Midbrain (tissue), 1 donor: Measurements from ENCODE around the gene PPP1R13B.
"Not testable (repeated sequence)": the region's sequence is repeated elsewhere in the genome, so short reads cannot be mapped to it uniquely, and the experiment has no call there.

Experiments
- DNase-seq: peaks from one replicate; lab custom pipeline; 2025; lab: John Stamatoyannopoulos, UW

Gene PPP1R13B

DNA sequence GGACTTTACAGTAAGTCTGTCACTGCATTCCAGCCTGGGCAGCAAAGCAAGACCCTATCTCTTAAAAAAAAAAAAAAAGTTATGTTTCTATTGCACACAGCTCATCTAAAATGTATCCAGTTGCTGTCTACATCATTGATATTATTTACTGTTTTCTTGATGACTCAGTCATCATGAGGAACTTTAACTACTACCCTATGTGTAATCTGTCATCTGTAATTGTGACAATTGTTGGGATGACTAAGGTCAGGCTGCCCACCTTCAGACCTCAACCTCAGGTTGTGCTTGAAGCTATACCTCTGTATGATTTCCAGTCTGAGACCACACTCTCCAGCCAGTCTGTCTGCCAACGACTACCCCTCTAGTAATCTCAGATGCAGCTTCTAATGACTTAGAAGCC, 15.3 kb downstream of the PPP1R13B start:
- DNase-seq, result no peak

DNA sequence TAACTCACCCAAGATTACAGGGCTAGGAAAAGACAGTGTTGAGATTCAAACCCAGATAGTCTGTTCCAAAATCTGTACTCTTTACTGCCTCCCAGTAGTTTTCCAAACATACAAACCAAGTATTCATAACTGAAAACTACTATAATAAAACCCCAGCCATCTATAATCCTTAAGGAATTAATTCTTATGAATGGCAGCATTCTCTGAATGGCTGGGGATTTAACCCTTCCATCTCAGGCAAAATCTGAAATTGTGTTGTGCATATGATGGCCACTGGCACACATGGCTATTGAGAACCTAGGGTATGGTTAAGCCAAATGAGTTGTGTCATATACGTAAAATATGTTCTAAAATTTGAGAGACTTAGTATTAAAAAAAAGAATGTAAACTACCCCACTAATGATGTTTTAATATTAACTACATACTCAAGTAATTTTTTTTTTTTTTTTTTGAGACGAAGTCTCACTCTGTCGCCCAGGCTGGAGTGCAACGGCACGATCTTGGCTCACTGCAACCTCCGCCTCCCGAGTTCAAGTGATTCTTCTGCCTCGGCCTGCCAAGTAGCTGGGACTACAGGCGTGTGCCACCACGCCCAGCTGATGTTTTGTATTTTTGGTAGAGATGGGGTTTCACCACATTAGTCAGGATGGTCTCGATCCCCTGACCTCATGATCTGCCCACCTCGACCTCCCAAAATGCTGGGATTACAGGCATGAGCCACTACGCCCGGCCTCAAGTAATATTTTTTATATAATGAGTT, 16.7 kb downstream of the PPP1R13B start:
- no peak for DNase-seq

DNA sequence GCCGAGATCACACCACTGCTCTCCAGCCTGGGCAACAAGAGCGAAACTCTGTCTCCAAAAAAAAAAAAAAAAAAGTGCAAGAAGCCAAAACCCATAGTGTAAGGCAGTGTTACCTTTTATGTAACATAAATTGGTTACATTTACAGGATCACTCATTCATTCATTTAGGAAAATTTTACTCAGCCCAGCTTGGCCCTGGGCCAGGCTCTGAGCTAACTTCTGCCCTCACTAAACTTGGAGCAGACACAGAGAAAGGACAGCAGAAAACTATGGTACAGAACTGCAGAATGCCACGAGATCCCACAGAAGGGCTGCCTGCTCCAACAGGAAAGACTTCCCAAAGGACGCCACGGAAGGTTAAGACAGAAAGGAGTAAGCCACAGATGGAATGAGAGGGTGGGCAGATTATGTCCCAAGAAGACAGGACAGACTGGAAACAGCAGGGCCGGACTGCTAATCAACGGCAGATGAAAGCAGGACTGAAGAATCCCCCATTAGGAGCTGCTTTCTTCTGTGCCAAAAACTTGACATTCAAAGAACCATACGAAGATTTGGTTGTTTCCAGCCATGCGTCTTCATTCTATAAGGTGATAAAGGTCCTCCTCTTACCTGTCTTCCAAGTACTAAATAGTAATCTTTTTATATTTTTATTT, 18.9 kb downstream of the PPP1R13B start:
- DNase-seq, result no peak

DNA sequence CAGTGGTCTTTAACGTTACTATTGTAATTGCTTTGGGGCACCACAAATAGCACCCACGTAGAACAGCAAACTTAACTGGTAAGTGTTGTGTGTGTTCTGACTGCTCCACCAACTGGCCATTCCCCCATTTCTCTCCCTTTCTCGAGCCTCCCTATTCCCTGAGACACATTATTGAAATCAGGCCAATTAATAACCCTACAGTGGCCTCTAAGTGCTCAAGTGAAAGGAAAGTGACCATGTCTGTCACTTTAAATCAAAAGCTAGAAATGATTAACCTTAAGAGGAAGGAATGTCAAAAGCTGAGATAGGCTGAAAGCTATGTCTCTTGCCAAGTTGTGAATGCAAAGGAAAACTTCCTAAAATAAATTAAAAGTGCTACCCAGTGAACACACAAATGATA, 22.3 kb downstream of the PPP1R13B start:
- DNase-seq, result no peak

DNA sequence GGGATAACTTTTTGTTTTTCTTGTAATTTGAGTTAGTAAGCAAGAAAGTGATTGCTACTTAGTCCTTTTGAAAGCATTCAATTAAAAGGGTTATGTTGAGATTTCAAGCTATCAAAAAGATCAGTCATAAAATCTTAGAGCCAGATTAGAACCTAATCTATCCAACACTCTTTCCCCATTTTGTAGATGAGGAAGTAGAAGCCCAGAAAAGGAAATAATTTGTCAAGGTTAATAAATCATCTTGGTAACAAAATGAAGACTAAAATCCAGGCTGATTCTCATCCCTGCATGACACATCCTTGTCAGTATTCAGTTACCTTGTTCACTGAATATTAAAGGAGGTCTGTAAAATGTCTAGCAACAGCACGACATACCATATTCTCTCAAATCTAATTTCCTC, 26.5 kb downstream of the PPP1R13B start:
- no peak for DNase-seq

DNA sequence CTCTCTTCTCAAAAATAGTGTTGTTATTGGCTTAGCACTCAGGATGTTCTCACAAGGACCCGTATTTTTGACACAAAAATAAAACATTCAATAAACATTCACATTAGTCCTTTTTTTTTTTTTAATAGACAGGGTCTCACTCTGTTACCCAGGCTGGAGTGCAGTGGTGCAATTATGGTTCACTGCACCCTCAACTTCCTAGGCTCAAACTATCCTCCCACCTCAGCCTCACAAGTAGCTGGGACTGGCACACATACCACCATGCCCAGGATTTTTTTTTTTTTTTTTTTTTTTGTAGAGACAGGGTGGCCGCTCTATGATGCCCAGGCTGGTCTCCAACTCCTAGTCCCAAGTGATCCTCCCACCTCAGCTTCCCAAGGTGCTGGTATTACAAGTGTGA, 27.0 kb downstream of the PPP1R13B start:
- DNase-seq, result no peak

DNA sequence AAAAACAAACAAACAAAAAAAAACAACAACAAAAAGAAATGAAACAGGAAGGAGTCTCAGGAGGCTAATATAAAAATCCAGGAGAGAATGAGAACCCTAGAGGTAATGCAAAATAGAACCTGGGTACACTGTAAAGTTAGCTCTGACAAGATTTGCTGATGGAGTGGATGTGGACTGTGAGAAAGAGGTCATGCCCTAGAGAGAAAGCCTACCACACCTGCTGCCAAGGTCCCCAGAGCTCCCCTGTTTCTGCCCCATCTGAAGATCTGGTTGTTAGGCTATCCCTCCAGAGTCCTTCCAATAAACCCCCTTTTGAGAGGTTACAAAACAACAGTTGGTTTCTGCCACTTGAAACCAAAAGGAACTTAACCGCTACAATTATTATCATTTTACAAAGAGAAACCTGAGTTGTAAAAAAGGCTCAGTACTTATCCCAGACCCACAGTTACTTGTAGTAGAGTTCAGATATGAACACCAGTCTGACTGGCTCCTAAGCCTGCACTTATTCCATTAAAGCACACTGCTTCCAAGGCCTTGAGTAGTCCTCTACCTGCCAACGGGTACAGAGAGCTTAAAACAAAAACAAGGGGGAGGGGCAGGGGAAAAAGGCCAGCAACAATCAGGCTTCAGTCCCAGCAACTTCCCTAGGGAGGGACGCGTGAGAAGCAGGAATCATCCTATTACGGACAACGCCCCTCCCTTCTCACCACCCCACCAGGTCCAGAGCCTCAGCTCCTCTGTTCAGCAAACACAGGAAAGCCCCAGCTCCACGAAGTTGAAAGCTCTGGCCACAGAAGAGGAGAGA, 27.7 kb downstream of the PPP1R13B start:
- no peak for DNase-seq

DNA sequence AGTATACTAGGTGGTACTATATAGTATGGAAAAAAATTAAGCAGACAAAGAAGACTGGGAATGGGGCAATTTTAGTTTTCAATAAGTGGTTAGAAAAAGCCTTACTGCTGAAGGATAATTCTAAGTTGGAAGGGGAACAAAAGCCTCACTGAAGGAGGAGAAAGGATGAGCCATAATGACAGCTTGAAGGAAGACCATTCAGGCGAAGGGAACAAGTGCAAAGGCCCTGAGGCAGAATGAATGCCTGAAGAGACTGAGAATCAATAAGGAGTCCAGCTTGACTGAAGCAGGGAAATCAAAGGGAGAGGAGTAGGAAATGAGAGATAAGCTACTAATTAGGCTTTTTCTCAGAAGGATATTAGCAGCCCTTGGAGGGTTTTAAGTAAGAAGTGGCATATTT, 28.5 kb downstream of the PPP1R13B start:
- no peak for DNase-seq

DNA sequence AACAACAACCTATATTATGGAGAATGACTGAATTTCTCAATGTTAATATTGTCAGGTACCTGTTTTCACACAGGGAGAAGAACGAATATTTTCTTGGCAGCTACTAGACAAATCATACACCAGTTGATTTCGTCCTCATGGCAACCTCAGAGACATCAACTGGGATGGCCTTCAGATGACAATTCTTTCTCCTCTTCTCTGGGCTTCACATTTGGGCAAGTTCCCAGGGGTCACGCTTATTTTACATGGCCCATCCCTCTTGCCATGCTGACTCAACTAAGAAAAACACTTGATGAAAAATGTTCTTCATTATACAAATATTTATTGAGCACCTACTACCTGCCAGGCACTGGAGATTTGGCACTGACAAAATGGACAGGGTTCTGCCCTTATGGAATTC, 29.0 kb downstream of the PPP1R13B start:
- no peak for DNase-seq

DNA sequence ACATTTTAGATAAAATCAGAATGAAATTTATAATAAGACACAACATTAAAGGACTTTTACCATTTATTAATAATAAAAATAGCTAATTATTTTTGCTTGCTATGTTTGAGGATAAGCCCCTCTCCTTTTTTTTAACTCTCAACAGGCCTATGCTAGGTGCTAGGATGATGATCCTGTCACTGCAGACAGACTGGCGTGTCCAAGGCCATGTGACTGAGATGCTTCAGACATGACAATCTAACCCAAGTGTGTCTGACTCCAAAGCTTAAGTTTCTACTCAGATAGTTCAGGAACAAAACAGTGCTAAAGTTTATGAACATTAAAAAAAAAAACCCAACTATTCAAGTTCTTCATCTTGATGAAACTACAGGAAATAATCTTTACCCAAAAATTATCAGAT, 29.8 kb downstream of the PPP1R13B start:
- DNase-seq, result no peak

DNA sequence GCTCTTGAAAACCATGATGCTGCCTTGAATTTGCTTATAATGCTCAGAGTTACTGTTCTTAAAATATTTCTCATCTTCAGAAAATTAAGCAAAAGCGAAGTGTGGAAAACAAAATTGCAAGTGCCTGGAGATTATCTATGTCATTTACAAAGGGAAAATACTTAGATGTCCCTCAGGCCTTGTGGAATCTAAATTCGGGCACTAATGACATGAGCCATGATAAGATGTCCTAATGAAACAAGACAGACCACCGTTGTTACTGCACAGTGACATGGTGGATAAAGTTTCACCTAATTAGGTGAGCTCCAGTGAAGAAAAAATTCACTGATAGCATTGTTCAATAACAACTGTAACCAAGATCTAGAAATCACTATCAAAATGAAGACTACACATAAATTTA, 30.4 kb downstream of the PPP1R13B start:
- no peak for DNase-seq

DNA sequence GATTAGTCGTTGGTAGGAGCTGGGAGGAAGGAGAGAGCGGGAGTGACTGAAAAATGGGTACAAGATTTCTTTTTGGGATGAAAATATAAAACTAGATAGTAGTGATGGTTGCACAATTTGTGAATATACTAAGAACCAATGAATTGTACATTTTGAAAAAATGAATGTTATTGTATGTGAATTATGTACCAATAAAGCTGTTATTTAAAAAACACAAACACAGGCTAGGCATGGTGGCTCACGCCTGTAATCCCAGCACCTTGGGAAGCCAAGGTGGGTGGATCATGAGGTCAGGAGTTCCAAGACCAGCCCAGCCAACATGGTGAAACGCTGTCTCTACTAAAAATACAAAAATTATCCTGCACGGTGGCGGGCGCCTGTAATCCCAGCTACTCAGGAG, 32.1 kb downstream of the PPP1R13B start:
- DNase-seq, result no peak

DNA sequence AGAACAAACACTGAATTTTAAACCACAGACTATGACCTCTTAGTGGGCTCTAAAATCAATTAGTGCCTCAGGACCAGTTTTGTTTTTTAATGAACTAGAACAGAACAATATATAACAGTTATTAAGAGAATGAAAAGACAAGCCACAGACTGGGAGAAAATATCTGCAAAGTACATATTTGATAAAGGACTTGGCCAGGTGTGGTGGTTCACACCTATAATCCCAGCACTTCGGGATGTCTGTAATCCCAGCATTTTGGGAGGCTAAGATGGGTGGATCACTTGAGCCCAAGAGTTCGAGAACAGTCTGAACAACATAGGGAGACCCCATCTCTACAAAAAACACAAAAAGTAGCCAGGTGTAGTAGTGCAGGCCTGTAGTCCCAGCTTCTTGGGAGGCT, 36.2 kb downstream of the PPP1R13B start:
- DNase-seq, result no peak

DNA sequence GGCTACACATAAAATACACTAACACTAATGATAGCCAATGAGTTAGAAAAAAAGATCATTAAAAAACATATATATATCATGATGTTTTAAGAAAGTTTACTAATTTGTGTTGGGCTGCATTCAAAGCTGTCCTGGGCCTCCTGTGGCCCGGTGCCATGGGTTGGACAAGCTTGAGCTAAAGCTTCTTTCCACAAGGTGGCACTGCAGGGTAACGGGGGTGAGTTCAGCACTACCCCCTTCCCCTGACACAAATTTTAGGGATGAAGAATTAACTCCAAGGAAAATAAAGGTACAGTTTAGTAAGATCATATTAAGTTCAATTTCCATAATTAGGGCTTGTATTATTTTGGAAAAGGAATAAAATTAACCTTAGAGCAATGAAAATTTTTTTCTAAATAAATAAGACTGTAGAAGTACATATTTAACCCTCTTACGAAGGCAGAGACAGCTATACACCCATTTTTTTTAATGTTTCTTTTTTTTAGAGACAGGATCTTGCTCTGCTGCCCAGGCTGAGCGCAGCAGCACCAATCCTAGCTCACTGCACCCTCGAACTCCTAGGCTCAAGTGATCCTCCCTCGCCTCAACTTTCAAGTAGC, 38.9 kb downstream of the PPP1R13B start:
- DNase-seq, result peak; percentile 76

DNA sequence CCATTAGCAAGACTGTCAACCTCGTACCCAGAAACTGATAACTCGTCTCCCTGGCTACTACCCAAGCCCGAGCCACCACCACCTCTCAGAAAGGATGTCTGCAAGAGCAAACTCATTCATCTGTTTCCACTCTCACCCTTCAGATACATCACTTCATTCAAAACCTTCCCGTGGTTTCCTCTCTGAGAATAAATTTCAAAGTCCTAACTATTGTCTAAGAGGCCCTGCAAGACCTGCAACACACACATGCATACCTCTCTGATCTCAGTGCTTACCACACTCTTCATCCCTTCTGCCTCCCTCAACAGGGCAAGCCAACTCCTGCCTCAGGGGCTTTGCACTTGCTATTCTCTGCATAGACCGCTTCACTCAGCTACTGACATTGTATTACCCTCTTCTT, 40.6 kb downstream of the PPP1R13B start:
- DNase-seq, result no peak

DNA sequence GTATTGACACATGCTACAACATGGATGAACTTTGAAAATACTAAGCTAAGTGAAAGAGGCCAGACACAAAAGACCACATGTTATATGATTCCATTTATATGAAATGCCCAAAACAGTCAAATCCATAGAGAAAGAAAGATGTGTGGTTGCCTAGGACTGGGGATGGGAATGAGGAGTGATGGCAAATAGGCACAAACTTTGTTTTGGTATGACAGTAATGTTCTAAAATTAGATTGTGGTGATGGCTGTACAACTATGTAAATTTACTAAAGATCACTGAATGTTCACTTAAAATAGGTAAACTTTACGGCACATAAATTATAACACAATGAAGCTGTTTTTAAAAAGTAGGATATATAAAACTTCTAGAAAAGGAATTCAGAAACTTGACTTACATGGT, 41.7 kb downstream of the PPP1R13B start:
- no peak for DNase-seq

DNA sequence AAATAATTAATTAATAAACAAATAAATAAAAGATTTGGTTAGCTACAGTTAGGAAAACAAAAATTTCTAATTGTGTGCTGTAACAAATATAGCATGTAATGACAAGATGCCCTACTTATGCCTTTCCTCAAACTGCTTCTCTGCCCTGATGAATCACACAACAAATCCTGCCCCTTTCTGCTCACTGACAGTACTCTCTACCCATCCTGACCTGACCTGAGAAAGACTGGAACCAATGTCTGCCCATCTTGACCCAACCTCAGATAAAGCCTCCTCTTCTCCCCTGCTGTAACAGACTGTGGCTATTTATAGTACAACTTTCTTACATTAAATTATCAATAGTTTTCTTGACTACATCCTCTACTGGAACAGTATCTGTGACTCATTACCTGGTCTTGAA, 43.7 kb downstream of the PPP1R13B start:
- no peak for DNase-seq

DNA sequence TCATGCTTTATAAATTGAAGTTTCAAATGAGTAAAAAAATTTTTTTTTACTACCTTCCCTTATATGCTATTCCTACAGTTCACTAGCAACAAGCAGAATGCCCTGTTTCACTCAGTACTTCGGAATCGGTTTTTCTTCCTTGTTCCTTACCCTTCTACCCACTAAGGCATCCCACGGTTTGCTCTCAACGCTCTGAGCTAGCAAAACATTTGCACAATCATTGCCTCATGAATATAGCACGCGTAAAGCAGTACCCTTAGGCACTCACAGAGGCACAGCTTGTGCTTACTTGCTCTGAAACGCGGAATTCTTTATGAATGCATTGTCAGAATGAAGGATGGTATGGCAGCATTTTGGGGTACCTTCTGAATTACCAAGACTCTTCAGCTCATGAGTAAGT, 45.0 kb downstream of the PPP1R13B start:
- no peak for DNase-seq

DNA sequence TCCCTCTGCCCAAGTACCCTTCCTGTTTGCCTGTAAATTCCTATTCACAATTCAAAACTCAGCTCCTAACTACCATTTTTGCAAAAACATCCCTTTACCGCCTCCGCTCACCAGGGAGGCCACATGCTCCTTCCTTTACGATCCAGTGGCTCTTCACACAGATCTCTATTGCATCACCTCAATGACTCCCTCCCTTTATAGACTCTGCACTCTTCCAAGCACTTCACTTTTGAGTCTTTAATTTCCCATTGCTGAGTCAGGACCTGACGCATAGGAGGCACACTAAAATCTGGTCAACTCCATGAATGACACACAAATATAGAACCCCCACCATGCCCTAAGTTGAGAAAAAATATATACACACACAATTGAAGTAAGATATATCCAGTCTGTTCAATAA, 45.9 kb downstream of the PPP1R13B start:
- no peak for DNase-seq

DNA sequence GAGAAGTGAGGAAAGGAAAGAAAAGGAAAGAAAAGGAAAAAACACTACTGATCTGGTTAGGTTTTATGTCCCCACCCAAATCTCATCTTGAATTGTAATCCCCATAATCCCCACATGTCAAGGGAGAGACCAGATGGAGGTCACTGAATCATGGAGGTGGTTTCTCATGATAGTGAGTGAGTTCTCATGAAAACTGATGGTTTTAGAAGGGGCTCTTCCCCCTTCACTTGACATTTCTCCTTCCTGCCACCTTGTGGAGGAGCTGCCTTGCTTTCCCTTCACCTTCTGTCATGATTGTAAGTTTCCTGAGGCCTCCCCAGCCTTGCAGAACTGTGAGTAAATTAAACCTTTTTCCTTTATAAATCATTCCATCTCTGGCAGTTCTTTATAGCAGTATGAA, 54.2 kb downstream of the PPP1R13B start:
- not testable (repeated sequence) for DNase-seq

DNA sequence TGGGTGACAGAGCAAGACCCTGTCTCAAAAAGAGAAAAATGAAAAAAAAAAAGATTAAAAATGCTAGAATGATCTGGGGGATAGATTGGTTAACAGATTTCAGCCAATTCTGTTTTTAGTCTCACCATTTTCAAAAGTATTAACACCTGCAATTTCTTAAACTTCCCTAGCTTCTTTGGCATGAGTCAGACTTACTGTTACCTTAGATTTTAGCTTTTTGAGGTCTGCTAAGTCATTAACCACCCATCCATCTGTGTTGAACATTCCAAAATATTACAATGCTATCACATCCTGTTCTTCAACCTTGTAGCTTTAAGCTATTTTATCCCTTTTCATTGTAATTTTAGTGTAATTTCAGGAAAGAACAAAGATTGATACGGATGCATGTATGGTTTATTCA, 59.3 kb downstream of the PPP1R13B start:
- DNase-seq, result no peak

DNA sequence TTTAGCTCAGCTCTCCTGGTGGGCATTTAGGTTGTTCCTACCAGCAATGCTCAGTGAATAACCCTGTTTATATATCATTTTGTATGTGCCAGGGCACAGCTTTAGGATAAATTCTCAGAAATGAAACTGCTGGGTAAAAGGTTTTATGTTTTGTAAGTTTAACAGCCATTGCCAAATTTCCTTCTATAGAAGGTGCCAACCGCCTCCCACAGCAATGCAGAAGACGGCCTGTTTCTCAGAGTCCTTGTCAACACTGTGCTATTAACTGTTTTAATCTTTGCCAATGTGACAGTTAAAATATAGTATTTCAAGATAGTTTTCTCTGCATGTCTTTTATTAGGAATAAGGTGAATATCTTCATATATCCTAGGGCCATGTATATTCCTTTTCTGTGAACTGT, 65.0 kb downstream of the PPP1R13B start:
- no peak for DNase-seq

DNA sequence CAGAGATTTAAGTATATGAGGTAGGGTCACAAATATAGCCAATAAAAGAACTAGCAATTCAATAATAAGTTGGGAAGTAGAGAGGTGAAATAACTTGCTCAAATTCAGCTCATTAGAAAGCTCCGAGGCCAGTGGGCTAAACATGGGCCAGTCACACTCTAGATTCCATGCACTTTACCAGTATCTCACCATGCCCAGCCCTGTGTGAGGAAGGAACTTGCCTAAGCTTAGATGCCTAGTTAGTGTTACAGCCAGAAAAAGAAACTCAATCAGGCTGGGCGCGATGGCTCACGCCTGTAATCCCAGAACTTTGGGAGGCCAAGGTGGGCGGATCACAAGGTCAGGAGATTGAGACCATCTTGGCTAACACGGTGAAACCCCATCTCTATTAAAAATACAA, 71.1 kb downstream of the PPP1R13B start:
- not testable (repeated sequence) for DNase-seq
